Measurements from ENCODE around the gene RNASE8.

The RNASE8 gene

DNA sequence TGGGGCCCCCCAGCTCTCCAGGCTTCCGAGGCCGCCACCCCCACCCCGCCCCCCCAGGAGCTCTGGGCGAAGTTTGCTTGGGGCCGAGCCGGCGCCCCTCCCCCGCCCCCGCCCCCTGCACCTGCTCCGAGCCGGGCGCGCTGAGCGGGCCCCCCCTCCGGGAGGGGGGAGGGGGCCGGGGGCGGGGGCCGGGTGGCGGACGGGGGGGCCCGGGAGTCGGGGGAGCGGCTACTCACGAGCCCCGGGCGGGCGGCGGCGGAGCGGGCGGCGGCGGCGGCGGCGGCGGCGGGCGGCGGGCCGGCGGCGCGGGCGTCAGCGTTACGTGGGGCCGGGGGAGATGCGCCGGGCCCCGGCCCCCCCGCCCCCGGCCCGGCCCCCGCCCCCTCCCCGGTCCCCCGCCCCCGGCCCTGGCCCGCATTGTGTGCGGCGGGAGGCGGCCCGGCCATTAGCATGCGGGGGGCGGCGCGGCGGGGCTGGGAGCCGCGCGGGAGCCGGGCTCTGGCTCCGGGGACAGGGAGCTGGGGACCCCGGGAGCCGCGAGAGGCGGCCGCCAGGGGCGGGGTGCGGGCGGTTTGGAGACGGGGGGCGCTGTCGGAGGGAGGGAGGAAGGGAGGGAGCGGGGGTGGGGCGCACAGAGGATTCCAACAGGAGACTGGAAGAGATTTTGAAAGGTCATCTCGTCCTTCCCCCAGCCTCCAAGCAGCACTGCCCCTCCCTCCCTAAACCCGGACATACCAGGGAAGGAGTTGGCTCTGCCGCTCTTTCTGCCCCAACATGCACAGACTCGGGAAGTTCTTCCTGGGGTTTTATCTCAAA is 40.7 kb downstream of the RNASE8 start, which contains the start of gene ZNF219:
ZNF219 (minus strand) TSS at position 580 of the 816 bp plus-strand sequence. CDS start 5,064 bp downstream, outside the sequence.
- in situ Hi-C loops (cut with HindIII; ENCODE audit: low pct_ligation_motif_present, low pct_unique_long_range_greater_than_20kb, low sequenced_read_pairs) = no loop called here
- peak; percentile 63 for DNase-seq

DNA sequence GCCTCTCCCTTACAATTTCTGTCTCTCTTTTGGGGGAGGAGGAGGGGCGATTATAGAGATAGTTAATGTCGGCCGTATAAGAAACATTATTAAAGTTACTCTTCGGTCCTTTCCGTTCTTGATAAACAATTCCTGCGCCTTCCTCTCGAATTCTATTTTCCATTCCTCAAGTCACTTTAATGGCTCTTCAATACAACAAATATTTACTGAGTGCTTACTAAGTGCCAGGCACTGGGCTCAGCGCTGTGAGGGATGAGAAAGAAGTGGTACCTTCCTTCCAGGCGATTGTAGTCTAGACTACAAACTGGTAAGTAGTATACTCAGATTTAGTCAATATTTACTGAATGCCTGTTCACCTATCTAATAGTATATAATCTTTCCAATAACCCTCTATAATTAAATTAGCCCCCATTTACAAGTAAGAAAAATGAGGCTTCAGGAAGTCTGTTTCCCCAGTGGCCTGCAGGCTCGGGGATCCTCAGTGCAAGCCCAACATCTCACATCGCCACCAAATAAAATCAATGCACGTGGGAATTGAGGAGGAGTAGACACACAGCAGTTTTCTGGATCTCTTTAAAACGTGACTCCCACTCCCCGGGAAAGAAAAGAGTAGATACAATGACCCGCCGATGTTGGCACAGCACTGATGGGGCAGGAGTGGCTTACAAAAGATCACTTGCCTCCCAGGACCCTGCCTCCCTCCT is 41.4 kb downstream of the RNASE8 start:
- DNase-seq = no peak
- in situ Hi-C loops (cut with HindIII; ENCODE audit: low pct_ligation_motif_present, low pct_unique_long_range_greater_than_20kb, low sequenced_read_pairs) = no loop called here

DNA sequence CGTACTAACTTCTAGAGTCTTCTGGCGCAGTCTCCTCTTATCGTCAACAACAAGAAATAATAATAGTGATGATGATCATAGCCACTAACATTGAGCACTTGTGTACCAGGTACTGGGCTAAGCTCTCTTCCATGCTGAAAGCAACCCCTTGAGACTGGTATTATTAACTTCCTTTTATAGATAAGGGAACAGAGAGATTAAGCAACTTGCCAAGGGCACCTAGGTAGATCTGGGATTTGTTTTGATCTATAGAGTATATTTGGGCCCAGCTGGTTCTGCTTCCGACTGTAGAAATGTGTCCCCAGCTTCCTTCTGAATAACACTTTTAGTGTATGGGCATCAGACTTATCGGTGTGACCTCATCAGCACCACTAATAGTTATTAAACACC is 42.0 kb downstream of the RNASE8 start:
- DNase-seq = no peak
- in situ Hi-C loops (cut with HindIII; ENCODE audit: low pct_ligation_motif_present, low pct_unique_long_range_greater_than_20kb, low sequenced_read_pairs) = no loop called here

DNA sequence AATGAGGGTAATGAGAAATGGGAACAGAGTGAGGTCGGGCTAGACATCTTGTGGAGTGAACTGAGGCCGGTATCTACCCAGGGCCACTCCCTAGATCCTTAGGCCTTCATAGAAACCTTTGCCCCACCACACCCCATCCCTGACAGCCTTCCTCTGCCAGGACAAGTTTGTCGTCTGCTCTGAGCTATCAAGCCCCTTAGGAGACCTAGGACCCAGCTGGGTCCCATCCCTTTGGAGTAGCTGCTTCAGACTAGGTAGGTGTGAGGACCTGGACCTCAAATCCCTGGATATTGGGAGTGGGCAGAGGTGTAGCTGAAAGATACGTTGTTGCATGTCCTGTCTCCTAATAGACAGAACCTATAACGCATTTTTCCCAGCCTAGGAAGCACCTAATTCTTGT is 43.3 kb downstream of the RNASE8 start, which contains the start of gene TMEM253:
TMEM253 (plus strand) TSS at position 136 of the 400 bp plus-strand sequence. CDS start 278 bp downstream, outside the sequence.
- DNase-seq = no peak
- in situ Hi-C loops (cut with HindIII; ENCODE audit: low pct_ligation_motif_present, low pct_unique_long_range_greater_than_20kb, low sequenced_read_pairs) = no loop called here

DNA sequence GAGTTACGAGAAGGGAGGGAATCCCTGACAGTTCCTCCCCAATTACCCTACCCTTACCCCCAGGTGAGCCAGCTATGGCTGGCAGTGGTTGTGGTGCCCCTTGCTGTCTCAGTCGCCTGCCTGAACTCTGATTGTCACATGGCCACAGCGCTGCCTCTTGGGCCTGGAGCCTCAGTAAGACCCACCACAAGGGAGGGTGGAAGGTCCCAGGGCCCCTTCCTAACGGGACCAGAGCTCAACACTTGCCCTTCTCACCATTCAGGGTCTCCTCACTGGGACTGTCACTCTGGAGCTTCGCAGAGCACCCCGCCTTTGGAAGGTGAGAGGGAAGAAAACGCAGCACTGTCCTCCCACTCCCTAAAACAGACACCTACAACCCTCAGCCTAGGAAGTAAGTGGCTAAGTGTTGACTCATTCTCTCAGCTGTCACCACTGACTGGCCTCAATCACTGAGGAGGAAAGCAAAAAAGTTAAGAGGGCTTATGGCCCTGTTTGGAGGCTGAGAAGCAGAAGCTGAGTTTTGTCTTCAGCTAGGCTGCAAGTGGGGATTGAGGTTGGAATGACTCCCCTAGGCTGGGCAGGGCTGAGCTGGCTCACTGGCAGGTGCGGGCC is 44.3 kb downstream of the RNASE8 start:
- in situ Hi-C loops (cut with HindIII; ENCODE audit: low pct_ligation_motif_present, low pct_unique_long_range_greater_than_20kb, low sequenced_read_pairs) = no loop called here

DNA sequence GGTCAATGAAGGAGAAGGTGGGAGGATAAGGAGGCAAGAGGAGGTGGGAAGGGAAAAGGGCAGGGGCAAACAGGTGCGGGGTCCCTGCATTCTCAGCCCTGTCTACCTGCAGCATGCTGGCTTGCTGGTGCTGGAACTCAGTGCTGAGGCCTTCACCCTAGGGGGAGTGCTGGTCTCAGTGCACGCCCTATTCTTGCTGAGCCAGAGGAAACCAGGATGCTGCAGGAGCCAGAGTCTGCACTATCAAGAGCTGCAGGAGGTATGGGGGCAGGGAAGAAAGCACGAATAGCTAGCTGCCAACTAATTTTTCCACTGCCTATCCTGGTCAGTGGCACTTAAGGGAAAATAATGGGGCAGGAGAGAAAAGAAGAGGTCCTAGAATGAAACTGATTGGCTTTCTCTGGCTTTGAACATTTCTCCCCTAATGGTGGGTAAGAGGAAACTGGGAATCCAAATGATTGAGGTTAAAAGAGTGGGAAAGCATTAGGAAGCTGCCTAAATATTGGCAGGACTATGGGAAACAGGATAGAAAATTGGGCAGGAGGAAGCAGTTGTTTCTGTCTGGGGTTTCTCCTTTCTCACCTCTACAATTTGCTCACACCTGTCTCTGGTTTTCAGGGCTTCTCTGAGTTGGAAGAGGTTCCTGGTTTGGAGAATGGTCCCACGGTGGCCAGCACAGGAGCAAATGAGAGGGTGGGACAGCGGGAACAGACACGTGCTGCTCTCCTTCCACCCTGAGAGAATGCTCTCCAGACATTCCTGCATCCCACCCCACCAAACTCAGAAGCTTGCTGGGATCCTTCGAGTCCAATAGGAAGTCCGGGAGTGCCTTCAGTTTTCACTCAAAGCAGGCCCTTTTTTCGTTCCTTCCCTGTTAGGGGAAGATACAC is 45.1 kb downstream of the RNASE8 start:
- no peak for DNase-seq
- in situ Hi-C loops (cut with HindIII; ENCODE audit: low pct_ligation_motif_present, low pct_unique_long_range_greater_than_20kb, low sequenced_read_pairs) = no loop called here

More for the DNA sequence above, 44.3 kb downstream of the RNASE8 start:
- peak; percentile 43 for DNase-seq

DNA sequence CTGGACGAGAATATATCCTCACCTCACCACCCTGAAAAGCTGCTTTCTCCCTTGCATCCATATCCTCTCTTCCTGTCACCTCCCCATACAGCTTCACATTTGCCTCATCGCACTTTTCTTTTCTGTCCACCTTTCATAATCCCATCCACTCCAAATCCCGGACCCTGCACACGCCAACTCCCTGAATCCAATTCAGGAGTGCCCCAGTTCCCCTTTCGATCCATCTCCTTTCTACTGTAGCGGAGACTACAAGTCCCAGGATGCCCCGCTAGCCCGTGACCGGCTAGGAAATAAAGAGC is 45.7 kb downstream of the RNASE8 start:
- in situ Hi-C loops (cut with HindIII; ENCODE audit: low pct_ligation_motif_present, low pct_unique_long_range_greater_than_20kb, low sequenced_read_pairs) = no loop called here
- no peak for DNase-seq

DNA sequence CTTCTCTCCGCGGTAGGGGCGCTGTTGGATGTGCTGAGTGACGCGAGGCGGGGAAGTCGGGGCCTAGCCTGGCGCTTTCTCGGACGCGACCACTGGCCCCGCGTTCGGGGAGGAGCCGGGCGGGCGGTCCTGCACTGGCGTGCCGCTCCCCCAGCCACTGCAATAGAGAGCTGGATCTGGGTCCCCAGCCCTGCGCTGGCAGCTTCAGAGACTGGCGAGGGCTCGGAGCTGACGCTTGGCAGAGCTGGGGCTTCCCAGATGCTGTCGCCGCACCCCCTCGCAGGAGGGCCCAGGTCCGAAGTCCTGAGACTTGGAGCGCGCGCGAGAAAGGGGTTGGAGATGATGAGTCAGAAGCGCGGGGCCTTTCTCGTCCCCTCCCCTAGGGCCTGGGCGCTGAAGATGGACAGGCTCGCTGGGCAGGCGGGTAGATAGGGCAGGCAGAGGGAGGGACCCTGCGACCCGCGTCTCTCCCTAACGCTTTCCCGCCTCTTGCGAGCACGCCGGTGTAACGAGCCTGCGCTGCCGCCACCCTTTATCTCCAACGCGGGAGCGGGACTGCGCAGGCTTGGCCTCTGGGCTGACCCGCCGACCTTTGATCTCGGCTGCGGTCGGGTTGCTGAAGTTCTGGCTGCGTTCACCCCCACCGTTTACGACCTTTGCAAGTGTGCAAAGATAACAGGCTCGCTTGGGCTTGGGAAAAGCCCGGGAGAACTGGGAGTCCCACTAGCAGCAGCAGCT is 46.3 kb downstream of the RNASE8 start:
- in situ Hi-C loops (cut with HindIII; ENCODE audit: low pct_ligation_motif_present, low pct_unique_long_range_greater_than_20kb, low sequenced_read_pairs) = no loop called here
- peak; percentile 95 for DNase-seq

DNA sequence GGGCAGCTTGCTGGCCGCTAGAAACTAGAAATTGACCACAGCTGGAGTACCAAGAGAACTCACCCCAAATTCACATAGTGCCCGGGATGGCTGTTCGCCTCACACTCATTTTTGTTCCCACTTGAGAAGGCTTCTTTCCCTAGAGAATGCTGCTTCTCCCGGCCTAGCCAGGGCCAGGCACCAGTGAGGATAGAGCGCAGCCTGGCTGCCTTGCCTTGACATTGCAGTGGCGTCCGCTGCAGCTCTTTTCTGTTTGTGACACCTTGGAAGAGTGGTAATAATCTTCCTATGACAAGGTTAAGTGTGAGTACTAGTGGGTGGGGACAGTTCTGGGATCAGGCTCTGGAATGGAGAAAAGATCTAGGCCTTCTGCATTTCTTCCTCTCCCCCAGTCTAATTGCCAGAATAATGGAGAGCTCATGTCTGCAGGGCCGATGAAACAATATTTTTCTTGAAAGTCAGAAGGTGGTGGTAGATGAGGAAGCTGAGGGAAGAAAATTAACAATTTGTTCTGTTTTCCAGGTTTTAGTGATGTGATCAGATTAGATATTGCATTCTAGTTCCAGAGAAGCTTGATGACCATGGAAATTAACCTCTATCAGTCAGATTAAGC is 46.9 kb downstream of the RNASE8 start:
- peak; percentile 80 for DNase-seq
- in situ Hi-C loops (cut with HindIII; ENCODE audit: low pct_ligation_motif_present, low pct_unique_long_range_greater_than_20kb, low sequenced_read_pairs) = no loop called here

DNA sequence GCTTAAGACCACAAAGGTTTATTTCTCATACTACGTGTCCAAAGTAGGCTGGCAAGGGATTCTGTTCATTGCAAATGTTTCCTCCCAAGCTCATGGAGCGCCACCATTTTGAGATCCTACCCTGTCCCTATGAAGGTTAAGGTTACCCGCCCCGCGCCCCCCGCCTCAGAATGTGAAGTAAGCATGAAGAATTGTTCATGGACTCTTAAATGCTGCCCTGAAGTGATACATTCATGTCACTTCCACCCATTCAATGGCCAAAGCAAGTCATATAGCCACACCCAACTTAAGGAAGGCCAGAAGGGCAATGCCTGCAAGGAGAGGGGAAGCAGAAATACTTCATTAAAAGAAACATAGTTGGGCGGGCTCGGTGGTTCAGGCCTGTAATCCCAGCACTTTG is 47.5 kb downstream of the RNASE8 start:
- in situ Hi-C loops (cut with HindIII; ENCODE audit: low pct_ligation_motif_present, low pct_unique_long_range_greater_than_20kb, low sequenced_read_pairs) = no loop called here
- no peak for DNase-seq

DNA sequence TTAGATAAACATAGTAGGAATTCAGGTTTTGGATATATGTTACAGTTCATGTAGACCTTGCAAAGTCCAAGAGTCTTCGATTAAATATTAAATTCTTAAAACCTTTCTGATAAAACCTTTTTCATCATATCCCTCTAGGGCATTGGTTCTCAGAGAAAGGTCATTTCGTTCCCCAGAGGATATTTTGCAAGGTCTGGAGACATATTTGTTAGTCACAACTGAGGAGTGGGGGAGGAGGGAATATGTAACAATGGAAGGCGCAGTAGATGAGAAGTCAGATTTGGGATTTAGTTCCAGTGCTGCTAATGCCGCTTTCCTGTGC is 48.5 kb downstream of the RNASE8 start:
- in situ Hi-C loops (cut with HindIII; ENCODE audit: low pct_ligation_motif_present, low pct_unique_long_range_greater_than_20kb, low sequenced_read_pairs) = no loop called here
- DNase-seq = no peak

DNA sequence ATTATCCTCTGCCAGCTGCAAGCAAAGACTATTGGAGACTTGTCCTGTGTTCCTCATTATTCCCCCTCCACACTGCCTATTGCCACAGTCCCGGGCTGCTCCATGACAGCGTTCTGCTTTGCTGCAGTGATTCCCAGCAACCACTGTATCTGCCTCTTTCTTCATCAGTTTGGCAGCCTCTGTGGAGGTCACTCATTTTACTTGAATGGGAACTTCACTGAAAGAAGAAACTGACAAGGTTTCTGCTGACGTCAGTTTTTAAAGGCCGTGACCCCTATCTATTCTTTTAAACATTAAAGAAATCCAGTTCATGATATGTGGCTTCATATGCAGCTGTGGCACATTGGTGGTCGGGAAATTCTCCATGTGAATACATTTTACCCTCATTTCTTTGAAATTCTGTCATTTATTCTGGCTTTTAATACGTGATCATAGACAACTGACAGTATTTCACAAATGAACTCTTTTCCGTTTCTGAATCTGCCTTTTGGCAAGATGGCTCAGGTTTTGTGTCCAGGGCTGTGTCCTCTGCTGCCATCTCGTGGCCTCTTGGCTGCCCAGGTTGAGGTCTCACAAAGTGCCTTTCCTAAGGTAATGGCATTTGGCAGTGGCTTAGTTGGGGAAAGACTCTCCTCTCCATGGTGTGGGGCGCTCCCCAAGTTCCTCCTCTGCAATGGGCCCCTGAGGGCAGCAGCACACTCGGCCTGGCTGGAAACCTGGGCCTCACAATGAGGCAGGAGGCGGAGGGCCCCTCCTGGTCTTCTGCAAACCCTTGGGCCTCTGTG is 49.1 kb downstream of the RNASE8 start:
- peak; percentile 81 for DNase-seq
- in situ Hi-C loops (cut with HindIII; ENCODE audit: low pct_ligation_motif_present, low pct_unique_long_range_greater_than_20kb, low sequenced_read_pairs) = no loop called here

DNA sequence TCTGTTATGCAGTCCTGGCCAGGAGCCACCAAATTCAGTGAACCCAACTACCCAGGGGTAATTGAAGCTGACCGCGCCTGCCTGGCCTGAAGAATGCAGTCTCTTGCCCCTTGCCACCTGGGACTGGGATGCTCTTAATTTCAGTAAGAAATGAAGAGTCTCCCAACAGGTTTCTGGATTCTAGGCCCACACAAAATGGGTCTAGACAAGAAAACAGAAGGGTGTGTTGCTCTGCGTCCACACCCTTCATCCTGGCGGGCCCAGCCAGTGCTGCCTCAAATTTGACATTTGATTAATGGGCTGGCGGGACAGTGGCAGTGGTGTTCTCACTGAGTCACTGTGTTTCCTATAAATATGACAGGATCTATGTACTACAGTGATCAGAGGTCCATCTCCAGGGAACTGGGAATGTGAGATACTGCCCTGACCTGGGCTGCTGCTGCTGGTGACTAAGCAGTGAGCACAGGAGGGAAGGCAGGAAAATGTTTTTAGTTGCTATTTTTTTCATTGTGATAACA is 49.7 kb downstream of the RNASE8 start:
- in situ Hi-C loops (cut with HindIII; ENCODE audit: low pct_ligation_motif_present, low pct_unique_long_range_greater_than_20kb, low sequenced_read_pairs) = no loop called here
- DNase-seq = peak; percentile 84
